Amniotic epithelial cell (primary cell): ENCODE data around the gene METRNL.

Experiments
- DNase-seq: peaks from one replicate; pipeline ENCODE4 v3.0.0-alpha.2; 2010; ENCODE audit warnings: low read depth

The METRNL gene

DNA sequence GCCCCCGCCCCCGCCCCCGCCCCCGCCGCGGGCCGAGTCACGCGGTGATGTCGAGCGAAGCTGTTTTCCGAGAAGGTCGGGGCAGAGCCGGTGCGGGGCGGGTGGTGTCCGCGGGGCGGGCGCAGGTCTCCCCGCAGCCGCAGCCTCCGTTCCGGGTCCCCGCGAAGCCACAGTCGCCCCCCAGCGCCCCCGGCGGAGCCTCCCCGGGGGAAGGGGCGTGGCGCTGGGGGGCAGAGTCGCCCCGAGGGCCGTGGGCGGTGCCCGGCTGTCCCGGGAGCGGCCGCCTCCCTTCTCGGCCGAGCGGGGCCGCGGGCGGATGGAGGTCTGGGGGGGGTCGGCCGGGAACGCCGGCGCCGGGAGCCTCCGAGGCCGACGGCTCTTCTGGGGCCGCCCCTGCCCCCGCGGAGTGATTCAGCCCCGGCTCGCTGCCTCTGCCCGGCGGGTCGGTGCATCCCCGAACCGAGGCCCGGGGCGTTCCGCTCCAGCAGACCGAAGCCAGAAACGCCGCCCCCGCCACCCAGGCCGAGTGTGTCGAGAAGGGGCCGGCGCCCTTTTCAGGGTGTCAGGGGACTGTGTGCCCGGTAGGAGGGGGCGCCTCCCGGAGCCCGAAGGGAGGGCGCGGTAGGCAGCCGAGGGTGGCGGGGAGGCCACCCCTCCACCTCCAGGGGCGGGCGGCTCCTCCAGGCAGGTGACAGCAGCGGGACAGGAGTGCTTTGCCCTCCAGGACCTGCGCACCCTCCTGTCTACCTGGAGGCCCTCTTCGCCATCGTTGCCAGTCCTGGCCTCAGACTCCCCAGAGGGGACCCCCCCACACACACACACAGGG, 1.7 kb downstream of the METRNL start:
- peak; percentile 39 for DNase-seq

- DNase-seq, result peak; percentile 38
Observed at GRCh38 chr17:83081684-83082201, 2.3 kb downstream of the METRNL start.

DNA sequence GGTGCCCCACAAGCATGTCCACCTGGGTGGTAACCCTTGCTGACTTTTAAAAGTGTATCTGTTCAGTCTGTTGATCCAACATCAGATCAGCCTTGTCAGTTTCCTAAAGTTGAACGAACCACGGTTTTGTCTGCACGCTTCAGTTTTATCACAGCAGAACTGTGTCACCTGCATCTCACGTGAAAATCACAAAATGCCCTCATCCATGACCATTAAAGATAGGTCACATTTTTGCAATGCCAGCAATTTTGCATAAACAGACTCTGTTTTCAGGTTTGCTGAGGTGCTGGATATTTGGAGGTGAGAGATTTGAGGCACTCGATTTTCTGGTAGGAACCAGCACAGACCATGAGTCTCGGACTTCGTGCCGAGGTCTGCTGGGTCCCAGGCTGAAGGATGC, 3.0 kb downstream of the METRNL start:
- DNase-seq, result no peak

GRCh38 chr17:83082909-83083367, 3.5 kb downstream of the METRNL start:
- no peak for DNase-seq

DNA sequence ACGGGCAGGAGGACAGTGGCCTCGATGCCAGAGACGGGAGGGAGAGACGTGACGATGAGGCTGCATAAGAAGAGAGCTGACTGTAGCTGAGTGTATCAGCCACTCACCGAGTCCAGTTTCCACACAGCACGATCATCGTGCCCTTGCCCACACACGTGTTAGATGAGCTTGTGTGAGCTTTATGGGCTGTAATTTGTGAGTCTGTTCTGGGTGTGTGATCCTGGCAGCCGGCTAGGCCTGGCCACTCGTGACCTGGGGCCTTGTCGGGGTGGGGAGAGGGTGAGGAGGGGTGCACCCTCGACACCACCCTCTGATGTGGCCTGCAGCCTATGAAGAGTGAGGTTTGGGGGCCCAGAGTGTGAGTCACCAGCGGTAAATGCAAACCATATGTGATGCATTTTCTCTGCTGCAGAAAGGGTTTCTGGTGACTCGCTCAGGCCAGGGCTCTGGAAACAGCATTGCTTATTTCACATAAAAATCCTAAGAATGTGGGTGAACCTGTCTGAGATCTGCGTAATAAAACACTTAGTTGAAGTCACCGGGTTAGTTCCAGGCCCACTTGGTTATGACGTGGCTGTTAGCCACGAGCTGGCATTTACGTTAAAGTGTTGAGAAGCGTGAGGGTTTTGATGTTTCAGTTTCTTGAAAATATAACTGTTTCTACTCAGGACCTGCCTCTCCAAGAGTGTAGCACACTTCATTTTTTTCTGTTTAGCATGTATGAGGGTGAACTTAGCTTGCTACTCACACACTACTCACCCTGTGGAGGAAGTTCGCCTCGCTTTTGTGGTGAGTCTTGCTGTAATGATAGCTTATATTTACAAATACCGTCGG, 4.2 kb downstream of the METRNL start:
- peak; percentile 93 for DNase-seq

- no peak for DNase-seq
Observed at GRCh38 chr17:83084214-83084613, 4.8 kb downstream of the METRNL start.

DNA sequence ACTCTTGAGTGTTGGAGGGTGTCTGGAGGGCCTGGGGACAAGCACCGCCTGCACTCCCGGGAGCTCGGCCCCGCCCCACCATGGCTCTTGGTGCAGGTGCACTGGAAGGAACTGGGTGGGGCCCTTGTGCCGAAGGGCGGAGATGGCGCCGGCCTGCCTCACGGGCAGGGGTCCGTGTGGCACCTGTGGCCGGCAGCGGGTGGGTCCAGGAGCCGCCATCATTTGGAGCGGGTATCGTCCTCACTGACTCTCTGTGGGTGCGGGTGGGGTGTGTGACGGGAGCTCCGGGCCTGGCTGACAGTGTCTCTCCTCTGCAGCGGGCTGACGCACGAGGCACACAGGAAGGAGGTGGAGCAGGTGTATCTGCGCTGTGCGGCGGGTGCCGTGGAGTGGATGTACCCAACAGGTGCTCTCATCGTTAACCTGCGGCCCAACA, 5.2 kb downstream of the METRNL start:
- DNase-seq, result no peak

- DNase-seq, result no peak
Observed at GRCh38 chr17:83085103-83085502, 5.7 kb downstream of the METRNL start.

GRCh38 chr17:83085526-83086198, 6.3 kb downstream of the METRNL start:
- DNase-seq, result no peak

DNA sequence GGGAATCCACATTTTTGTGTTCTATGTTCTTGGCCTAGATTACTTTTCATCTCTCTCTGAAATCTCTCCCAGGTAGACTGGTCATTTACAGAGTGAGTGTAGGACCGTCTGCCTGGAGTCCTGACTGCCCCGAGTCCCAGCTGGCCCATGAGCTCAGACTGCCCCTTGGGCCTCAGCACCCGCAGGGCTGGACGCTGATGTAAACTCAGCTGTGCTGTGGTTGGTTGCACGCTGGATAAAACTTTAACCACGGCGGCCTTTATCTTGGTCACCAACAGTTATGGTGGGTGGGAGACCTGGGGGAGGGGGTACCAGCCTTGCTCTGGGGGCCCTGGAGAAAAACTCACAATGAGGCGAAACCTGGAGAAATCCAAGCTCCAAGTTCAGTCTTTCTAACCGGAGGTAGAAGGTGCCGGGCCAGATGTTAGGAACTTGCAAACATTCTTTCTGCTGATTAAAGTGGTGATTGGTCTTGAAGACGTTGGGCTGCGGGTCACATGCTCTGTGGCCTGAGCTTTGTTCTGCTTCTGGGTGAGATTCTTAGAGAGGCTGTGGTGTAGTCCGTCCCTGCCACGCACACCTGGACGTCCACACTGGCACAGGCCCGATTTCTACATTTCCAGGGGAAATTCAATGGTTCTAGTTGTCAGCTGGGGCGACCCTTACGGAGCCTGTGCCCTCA, 6.9 kb downstream of the METRNL start:
- peak; percentile 81 for DNase-seq

- peak; percentile 84 for DNase-seq
Observed at GRCh38 chr17:83086907-83087787, 7.7 kb downstream of the METRNL start.

DNA sequence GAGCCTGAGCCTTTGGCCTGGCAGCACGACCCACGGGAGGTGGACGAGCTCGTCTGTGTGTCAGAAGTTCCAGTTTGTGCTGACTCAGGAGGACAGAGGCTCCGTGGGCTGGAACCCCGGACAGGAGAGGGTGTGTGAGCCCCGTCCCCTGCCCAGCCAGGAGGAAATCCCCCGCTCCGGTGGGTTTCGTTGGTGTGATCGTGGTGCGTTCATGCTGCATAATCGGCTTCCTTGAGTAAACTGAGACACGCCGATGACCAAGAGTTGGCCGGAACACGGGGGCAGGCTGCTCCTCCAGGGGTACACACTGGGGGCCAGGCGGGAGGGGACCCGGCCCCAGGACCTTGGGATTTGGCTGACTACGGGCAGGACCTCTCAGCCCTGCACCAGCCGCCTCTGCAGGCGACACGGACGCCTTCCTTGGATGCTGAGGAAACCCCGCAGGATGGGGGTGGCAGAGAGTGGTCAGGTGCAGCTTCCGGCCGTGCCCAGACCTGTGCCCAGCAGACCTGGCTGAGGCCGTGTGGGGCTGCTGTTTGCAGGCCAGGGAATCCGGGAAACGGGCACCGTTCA, 8.5 kb downstream of the METRNL start:
- DNase-seq, result no peak

- no peak for DNase-seq
Observed at GRCh38 chr17:83088451-83088850, 9.0 kb downstream of the METRNL start.

DNA sequence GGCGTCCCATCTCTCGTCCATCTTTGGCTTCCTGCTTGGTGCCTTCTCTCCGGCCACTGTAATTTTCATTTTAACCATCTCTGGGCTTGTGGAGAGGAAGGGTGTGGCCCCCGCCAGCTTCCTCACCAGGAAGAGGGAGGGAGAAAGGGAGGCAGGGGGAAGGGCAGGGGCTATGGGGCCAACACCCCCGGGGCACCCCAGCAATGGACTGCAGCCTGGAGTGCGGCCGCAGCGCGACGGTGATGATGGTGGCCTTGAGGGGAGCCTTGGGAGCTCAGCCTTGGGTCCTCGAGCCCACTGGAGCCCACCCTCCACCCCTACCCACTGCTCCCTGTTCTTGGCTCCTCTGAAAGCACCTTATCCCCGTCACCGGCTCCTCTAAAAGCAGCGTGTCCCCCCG, 9.5 kb downstream of the METRNL start:
- no peak for DNase-seq

DNA sequence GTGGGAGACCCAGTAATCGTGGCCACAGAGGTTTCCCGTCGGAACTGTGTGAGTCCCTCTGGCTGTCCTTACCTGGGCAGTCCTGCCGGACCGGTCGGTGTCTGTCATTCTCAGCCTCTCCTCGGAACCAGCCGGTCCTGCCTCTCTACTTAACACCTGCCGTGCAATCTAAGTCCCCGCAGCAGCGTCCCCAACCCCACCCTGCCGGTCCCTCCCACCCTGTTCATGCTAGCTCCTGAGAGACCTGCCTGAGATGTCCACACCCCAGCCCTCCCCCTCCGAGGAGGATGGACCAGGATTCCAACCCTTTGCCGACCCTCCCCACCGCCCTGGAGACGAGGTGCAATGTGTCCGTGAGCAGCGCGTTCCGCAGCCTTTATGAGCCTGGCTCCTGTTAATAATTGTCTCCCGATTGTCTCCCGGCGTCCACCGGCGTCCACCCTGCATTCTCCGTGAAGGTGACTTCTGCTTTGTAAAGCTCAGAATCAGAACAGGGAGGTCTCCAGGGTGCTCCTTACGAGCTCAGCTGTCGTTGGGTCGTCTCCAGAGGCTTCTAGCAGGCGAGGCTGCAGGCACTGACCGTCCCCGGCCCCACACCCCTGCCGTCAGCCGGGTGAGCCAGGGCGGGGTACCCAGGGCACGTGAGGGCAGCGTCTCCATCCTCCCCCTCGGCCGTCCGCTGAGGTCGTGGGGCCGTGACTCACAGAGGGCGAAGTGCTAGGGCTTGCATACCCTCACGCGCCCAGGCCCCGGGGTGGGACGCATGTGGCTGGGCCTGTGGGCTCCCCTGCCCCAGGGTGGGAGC, 10.1 kb downstream of the METRNL start:
- peak; percentile 36 for DNase-seq

GRCh38 chr17:83090444-83091256, 11.2 kb downstream of the METRNL start:
- no peak for DNase-seq

DNA sequence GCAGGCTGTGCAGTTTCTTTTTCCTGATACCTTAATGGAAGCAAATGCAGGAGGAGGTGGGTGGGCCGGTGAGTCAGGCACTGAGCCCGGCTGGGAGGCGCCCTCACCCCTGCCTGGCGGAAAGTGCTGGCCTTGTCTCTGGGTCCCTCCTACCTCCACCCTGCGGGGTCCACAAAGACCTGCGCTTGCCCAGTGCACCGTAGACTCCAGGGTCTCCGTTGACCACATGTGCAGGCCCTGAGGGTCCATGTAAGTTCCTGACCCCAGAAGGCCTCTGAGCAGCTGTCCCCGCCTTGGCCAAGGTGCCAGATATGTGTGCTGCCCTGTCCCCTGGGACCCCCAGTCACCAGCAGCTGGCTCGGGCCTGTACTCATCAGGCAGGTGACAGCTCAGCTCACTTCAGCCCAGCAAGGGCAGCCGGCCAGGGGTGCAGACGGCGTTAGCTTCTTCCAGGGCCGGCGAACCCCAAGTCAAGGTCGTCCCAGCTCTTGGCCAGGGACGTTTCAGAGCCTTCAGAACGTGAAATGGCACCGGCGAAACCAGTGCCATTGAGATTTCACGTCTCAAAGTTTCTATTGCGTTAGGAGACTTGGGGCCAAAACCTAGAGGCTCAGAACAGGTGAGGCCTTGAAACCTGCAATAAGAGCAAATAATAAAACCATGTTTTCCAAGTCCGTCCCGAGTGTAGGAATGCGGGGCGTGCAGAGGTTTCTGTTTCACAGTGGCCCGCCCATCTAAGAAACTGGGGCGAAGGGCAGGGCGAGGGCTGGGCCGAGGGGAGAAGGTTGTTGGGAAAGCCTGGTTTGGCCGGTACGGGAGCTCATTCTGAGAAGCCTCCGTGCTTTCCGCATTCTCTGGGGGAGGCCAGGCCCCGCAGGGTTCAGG, 12.1 kb downstream of the METRNL start:
- DNase-seq, result peak; percentile 68

DNA sequence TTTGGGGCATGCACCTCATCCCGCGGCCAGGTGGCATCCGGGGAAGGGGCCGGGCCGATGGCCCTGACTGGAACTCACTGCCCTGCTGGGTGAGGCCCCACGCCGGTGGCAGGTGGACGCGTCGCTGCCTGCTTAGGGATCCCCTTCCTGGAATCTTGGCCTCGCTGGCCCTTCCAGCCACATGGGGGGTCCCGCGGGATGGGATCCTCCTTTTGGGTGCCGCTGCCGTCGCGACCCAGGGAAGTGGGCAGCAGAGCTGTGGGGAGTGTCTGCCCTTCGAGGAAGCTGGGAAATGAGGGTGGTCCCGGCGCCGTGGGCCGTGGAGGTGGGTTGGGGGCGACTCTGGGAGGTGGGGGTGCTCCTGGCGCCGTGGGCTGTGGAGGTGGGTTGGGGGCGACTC, 12.8 kb downstream of the METRNL start:
- no peak for DNase-seq
